Stimulated activated CD8-positive, alpha-beta memory T cell treated with anti-CD3 and anti-CD28 coated beads, Interleukin-4, amount 100 ng/mL, for 24 hours (primary cell): Measurements from ENCODE around the gene TMEM74B.
"Not testable (repeated sequence)": the region's sequence is repeated elsewhere in the genome, so short reads cannot be mapped to it uniquely, and the experiment has no call there.

ENCODE experiments used
- DNase-seq: peaks from one replicate; pipeline ENCODE4 v3.0.0-alpha.2; 2020; ENCODE audit warnings: low read depth

Gene TMEM74B

DNA sequence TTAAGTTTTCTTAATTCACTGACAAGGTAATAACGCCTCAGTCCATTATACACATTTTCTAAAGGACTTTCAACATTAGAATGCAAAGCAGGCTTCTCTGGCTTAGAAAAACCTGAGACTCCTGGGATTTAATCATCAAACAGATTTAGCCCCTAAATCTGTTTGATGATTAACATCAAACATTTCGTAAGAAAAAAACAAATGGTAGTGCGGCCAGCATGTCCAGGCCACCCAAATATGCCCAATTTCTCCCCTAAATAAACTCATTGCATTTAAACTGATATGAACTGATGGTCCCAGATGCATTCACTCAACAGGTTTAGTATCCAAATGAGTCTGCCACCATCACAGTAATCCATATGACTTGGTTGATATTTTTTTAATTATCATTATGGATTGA lies 6.2 kb downstream of the TMEM74B start:
- no peak for DNase-seq

DNA sequence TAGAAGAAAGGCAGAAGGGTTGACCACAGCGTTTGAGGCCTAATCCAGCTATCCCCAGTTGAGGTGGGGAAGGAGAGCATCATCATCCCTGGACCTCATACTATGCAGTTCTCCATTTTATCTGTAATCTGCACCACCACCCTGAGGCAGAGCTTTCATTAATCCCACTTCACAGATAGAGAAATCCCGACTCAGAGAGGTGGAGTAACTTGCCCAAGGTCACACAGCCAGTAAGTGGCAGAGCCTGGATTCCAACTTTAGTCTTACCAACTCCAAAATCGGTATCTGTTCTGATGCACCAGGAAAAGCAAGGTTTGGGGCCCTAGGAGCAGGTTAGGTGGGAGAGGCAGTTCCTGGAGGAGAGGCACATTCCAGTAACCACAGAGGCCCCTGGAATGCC lies 6.7 kb downstream of the TMEM74B start:
- DNase-seq, result no peak

DNA sequence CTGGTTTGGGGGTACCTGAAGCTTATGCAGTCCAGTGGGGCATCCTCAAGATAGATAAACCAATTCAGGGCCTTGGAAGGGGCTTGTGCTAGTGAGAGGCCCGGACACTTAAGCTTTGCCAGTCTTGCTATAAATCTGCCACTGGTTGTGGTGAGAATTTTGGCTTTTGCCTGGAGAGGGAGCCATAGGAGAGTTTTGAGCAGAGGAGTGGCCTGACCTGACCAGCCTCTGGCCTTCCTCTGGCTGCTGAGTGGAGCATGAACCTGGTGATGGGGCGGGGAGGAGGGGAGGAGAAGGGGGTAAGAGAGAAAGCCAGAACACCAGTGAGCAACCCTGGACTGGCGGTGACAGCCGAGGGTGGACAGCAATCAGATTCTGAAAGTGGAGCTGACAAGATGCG lies 7.1 kb downstream of the TMEM74B start:
- DNase-seq, result no peak

DNA sequence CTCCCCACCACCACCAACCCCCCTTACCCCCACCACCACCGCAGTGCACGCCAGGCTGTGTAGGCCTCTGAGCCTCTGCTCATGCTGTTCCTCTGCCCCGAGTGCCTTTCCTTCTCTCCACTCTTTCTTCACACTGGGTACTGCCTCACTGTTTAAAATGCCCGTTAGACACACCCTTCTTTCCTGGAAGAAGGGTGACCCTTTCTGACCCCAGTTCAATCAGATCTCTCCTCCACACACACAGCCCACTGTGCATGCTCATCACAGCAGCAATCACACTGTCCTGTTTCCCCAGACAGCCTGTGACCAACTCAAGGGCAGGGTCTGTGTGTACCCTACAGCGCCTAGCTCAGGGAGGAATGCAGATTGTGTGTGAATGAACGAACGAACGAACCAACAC lies 10.0 kb downstream of the TMEM74B start:
- no peak for DNase-seq

DNA sequence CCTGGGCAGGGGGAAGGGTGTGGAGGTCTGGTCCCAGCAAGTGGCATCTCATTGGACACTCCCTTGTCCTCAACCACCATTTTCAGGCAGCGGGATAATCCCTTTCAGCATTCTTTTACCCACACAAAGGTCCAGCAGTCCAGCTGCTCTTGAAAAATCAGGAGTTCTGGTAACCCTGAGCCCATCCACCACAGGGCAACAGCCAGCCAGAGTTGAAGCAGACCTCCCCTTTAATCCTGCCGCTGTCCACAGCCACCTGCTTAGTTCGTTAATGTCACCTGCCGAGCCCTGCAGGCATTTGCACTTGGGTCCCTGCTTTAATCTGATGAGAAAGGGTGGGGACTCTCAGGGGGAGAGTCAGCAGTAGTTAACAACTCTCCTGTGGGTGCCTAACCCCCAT lies 11.1 kb downstream of the TMEM74B start:
- no peak for DNase-seq

DNA sequence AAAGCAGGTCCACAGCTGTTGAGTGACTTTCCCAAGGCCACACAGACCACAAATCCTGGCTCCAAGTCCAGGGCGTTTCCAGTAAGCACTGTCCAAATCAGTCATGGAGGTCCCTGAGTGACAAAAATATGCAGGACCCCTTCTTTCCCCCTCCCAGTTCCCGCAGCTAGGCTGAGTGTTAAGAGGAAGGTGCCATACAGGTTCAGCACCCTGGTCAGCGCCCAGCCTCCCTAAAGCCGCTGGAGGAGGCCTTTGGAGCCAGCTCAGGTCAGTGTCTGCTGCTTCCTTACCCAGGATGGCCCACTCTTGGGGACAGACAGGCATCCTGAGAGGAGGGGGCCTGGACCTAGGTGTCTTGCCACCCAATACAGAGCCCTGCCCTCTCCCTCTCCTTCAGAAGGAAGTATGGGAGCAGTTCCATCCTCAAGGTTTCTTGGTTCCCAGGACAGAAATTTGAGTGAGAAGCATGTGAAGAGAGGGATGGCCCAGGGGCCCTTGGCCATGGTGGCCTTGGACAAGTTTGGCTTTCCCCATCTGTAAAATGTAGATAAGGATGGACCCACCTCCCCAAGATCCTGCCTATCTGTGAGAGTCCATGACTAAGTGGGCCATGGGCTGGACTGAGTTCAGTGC lies 13.2 kb downstream of the TMEM74B start:
- DNase-seq, result no peak

DNA sequence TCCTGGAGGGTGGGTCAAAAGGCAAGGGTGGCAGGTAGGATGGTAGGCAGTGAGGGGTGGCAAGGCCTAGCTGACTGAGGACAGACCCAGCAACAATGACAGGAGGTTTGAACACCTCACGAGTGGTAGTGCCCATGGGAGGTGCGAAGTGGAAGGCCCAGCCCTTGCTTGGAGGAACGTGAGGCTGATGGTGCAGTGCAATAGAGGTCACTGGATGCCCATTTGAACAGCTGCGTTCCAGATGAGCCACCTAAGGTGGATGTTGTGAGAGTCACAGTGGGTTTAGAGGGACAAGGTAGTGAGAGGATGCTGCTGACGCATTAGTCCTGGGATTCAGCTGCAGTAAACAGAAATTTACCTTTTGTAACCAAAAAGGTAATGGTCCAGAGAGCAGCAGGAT lies 15.6 kb downstream of the TMEM74B start:
- no peak for DNase-seq

DNA sequence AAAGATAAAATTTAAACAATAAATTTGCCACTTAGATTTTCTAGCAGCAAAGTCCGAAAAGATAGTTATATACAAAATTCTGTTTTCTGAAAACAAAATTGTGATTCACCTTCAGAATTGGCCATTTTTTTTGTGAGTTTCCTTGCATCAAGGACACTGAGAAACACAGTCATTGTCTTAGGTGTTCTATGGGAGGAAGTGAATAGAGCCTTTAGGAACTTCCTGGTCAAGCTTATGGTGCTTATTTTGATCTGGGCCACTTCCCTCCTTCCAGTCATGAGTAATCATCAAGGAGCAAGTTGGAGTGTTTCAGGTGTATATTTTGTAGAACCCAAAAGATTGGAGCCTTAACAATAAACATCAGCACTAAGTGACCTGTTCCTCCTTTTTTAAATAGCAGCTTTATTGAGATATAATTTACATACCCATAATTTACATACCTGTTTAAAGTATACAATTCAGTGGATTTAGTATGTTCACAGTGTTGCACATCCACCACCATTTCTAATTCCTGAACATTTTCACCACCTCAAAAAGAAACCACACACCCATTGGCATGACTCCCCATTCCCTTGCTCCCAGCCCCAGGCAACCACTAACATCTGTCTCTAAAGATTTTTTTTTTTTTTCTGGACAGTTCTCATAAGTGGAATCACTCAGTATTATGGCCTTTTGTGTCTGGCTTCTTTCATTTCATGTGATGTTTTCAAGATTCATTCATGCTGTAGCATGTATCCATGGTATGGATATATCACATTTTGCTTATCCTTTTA lies 17.6 kb downstream of the TMEM74B start:
- DNase-seq, result no peak

DNA sequence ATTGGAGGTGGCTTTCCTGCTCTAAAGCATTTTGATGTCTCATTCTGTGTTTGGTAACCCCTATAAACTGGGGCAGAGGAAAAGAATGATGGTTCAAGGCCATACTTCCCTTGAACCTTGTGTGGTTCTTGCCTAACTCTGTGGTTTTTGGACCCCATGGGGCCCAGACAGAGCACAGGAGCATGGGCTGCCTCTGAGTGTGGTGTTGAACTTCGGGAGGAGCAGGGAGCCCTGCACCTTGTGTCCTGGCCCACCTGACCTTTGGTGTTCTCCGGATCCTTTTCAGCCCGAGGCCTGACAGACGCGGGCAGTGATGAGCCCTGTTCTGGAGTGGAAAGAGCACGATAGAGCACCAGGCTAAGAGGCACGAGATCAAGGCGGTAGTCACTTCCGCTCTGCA lies 18.8 kb downstream of the TMEM74B start:
- no peak for DNase-seq

DNA sequence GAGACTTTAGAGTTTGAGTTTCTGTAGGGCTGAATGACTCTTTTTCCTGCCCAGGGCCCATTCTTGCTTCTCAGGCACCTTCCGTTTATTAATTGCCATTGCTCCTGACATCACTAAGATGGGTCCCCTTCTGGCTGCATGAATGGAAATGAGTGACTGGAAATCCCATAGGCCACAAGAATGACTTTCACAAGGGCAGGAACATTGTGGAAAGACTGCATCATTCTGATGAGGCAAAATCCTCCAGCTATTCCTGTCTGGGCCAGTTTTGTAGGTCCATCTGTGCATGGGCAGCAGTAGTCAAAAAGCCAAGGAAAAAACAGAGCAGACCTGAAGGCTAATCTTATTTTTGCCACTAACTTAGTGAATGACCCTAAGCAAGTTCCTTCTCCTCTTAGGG lies 19.3 kb downstream of the TMEM74B start:
- no peak for DNase-seq

DNA sequence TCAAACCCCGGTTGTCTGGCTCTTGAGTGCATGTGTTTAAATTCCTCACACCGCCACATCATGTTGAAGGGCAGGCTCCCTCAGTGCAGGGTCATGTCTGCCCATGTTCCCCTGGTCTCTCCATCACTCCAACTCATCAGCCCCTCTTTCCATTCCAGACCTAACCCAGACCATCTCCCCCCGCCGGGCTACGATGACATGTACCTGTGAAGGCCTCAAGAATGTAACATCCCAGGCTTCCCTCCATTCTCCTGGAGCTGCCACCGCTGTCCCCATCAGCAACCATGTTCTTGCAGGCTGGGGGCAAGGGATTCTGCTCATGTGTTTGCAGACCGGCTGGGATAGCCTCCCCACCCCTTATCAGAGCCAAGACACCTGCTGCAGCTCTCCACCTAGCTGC lies 19.9 kb downstream of the TMEM74B start:
- no peak for DNase-seq

DNA sequence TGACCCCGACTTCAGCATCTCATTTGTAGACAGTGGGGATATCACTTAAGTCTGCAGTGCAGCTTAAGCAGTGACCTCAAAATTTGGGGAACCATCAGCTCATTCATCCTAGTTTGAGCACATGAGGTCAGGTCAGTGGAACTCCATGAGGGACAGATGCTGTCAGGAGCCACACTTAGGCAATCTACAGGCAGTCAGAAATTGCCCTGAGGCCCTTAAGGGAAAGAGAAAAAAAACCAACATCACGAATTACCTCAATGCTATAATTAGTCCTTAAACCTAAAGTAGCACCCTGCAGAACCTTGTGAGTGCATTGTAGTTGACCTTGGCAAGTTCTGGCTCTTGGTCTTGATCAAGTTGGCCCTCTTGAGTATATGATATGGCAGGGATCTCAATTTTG lies 21.1 kb downstream of the TMEM74B start:
- no peak for DNase-seq

DNA sequence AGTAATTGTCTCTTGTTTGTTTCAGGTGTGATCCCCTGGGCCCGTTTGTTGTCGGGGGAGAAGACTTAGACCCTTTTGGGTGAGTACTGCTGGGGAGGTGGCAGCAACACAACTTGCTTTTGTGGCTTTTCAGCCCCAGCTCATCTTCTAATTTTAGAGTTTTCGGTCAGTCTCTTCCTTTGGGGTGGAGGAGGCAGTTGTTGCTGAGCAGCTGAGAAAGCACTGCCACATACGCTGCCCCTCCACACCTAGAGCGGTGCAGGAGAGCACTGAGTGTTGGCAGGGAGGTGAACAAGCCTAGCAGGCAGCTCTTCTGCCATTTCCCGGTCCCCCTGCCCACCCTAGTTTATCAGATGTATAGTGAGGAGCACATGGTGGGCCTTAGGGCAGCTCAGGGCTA lies 21.7 kb downstream of the TMEM74B start:
- DNase-seq, result no peak

DNA sequence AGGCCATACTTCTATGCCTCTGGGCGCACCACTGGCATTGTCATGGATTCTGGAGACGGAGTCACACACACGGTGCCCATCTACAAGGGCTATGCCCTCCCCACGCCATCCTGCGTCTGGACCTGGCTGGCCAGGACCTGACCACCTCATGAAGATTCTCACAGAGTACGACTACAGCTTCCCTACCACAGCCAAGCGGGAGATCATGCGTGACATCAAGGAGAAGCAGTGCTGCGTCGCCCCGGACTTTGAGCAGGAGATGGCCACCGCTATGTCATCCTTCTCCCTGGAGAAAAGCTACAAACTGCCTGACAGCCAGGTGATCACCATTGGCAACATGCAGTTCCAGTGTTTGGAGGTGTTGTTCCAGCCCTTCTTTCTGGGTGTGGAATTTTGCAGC lies 23.8 kb downstream of the TMEM74B start:
- no peak for DNase-seq

DNA sequence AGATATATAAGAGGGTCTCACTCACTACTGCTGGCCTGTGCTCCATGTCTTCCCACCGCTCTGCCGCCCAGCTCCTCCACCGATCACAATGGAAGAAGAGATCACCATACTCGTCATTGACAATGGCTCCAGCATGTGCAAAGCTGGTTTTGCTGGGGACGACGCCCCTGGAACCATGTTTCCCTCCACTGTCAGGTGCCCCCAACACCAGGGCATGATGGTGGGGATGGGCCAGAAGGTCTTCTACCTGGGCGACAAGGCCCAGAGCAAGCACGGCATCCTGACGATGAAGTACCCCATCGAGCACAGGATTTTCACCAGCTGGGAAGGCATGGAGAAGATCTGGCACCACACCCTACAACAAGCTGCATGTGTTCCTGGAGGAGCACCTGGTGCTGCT lies 24.3 kb downstream of the TMEM74B start:
- no peak for DNase-seq

DNA sequence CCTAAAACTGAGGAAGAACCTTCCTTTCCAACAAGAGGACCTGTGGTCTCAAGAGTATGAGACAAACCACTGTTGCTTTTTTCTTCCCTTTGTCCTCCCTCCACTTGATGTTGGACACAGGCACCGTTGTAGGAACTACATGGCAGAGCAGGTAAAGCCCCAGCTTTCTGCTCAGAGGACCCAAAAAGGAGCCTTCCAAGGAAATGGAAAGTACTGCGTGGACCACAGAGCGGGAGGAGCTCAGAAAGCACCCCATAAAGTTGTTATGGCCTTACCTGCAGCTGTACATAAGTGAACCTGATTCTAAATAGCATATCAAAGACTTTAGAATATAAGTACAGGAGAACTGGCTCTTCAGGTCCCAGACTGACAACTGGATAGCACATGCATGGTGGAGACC lies 29.4 kb downstream of the TMEM74B start:
- no peak for DNase-seq

DNA sequence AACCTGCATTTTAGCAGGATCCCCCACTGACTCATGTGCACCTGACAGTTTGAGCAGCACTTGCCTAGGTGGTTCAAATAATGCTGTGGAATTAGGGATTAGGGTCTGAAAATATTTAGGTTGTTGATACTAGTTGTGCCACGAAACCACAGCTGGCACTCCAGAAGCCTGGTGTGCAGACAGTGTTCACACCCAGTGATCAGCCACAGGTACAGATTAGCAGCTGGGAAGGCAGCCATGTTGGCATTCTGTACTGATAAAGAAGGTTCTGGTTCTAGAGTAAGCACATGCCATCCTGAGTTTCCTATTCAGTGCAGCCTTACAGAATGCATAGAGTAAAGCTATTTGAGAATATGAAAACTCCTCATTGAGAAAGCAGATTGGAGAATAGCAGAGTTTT lies 30.1 kb downstream of the TMEM74B start:
- no peak for DNase-seq

DNA sequence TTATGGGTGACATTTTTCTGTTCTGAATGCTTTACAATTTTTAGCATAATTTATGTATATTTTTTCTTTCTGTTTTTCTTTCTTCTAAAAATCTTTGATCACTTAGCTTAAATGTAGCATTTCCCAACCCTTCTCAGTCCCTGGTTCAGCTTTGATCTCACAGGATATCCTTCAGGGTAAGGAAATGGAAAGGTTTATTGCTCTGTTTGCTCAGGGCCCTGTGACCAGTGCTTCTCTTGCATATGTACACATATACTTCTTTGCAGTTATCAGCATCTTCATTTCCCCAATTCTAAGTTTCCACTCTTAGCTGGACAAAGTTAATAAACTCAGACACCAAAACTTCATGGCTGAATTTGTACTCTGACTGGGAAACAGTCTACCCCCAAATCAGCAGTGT lies 30.6 kb downstream of the TMEM74B start:
- no peak for DNase-seq

DNA sequence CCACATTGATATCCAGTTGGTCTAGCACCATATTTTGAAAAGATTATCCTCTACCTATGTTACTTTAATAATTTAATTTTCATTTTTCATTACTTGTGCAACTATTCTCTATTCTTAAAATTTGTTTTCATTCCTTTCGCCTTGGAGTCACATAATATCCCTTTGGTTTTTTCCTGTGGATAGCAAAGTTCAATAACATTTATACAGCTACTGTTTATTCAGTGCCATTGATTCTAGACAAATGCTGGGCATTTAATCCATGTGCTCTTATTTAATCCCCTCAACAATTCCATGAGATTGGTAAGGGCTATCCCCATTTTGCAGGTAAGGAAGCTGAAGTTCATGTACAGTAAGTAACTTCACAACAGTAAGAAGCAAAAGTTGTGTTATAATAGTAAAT lies 33.8 kb downstream of the TMEM74B start:
- DNase-seq, result no peak

DNA sequence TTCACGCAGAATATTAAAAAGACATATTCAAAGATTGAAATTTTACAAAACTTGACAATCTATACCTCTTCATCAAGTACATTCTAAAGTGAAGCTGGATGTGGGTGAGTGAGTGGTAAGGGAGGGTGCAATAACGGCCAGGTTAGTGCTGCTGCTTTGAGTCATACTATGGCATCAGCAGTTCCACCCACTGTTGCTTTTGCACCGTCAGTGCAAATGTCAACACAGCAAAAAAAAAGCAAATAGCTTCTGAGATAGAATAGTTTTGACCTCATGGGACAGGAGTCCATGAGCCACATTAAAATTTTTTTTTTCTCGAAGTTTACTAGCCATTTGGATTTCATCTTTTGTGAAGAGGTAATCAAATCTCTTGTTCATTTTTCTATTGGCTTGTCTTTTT lies 34.6 kb downstream of the TMEM74B start:
- DNase-seq, result no peak

DNA sequence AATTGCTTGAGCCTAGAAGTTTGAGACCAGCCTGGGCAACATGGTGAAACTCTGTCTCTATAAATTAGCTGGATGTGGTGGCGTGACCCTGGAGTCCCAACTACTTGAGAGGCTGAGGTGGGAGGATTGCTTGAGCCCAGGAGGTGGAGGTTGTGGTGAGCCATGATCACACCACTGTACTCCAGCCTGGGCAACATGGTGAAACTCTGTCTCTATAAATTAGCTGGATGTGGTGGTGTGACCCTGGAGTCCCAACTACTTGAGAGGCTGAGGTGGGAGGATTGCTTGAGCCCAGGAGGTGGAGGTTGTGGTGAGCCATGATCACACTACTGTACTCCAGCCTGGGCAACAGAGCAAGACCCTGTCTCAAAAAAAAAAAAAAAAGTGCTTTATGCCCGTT lies 35.0 kb downstream of the TMEM74B start:
- not testable (repeated sequence) for DNase-seq

DNA sequence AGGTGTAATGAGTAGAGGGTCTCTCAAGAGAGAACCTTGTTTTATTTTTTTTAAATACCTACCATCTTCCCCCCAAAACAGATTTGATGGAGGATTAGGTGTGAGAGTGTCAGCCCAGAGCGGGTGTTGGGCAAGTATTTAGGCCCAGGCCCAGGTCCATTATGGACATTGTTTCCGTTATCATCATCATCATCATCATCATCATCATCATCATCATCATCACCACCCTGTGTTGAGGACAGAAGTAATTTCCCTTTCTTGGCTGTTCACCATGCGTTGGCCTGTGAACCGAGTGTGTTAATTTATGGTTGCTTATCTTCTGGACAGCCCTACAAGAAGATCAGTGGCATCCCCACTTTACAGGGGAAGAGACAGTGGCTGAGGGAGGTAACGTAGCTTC lies 37.8 kb downstream of the TMEM74B start:
- no peak for DNase-seq

DNA sequence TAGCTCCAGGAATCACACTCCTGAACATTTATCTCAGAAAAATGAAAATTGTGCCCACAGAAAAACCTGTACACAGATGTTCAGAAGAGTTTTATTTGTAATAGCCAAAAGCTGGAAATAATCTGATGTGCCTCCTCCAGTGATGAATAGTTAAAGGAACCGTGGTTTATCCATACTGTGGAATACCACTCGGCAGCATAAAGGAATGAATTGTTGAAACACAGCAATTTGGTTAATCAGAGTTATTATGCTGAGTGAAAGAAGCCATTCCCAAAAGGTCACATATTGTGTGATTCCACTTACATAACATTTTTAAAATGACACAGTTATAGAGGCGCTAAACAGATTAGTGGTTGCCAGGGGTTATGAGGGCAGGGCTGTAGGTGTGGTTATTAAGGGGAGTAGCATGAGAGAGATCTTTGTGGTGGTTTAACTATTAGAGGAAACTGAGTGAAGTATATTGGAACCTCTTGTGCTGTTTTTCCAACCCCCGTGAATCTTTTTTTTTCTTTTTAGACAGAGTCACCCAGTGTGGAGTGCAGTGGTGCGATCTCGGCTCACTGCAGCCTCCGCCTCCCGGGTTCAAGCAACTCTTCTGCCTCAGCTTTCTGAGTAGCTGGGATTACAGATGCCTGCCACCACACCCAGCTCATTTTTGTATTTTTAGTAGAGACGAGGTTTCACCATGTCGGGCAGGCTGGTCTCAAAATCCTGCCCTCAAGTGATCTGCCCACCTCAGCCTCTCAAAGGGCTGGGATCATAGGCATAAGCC lies 40.2 kb downstream of the TMEM74B start:
- no peak for DNase-seq
